Measurements from ENCODE around the gene CCDC188. TPM values are rescaled to one million over a fixed set of nuclear protein-coding genes. Genes with fewer than 3 reads are reported as not detected.

CCDC188 gene
- total and polyA plus RNA-seq, 2 of the 13 experiments (the other 11 are each of a cell fraction or from before 2014, with no cell fraction given): not detected

DNA sequence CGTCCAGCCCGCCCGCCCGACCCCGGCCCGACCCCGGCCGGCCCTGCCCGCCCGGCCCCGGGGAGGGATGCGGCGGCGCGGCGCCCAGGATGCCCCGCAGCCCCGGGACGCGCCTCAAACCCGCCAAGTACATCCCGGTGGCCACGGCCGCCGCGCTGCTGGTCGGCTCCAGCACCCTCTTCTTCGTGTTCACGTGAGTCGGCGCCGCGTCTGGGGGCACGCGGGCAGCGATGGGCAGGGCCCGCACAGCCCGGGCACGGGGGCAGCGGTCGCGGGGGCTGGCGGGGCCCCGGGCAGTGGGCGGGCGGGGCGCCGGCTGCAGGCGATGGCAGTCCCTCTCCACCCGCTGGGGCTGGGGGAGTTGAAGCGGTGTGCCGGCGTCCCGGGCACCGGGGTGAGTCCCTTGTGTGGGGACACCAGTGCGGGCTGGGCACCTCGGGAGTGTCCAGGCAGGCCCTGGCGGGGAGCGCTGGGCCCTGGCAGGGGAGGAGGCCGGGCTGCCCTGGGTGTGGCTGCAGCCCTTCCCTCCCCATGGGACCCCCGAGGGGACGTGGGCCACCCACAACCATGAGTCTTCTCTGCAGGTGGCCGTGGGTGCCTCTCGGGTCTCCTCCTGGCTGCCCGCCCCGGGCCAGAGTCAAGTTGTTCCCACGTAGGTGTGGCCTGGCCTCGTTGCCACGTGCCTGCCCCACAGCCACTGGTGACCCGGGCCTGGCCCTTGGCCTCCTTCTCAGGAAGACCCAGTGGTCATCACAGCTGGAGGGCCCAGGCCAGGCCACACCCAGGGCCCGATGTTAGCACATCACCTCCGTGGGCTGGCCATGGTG is 18.8 kb downstream of the CCDC188 start (continued):
- TF ChIP-seq IRX3 (CRISPR knock-in tag; IDR thresholded peaks at IDR 0.05; ENCODE audit: borderline replicate concordance, low read depth) (no peak), ATF5 (CRISPR knock-in tag; IDR thresholded peaks at IDR 0.05; ENCODE audit: low read depth) (no peak), SRSF9 (IDR thresholded peaks at IDR 0.05; ENCODE audit: borderline replicate concordance, insufficient read depth, low read depth, low read length, poor library complexity, severe bottlenecking) (no peak), RBM39 (IDR thresholded peaks at IDR 0.05; ENCODE audit: low read depth, low read length, poor library complexity, severe bottlenecking) (no peak), NAIF1 (CRISPR knock-in tag; IDR thresholded peaks at IDR 0.05; ENCODE audit: borderline replicate concordance) (no peak), ZNF274 (CRISPR knock-in tag; IDR thresholded peaks at IDR 0.05) (no peak), BCL3 (CRISPR knock-in tag; IDR thresholded peaks at IDR 0.05) (no peak), CBFB (CRISPR knock-in tag; IDR thresholded peaks at IDR 0.05) (no peak), AHR (CRISPR knock-in tag; IDR thresholded peaks at IDR 0.05) (no peak), ZNF282 (IDR thresholded peaks at IDR 0.05; ENCODE audit: partially characterized antibody) (no peak), NFE2L1 (CRISPR knock-in tag; IDR thresholded peaks at IDR 0.05; ENCODE audit: borderline replicate concordance) (no peak), SRF (IDR thresholded peaks at IDR 0.05; ENCODE audit: low read depth, low read length) (no peak), YEATS4 (CRISPR knock-in tag; IDR thresholded peaks at IDR 0.05; ENCODE audit: borderline replicate concordance) (no peak), SIN3A (IDR thresholded peaks at IDR 0.05; ENCODE audit: borderline replicate concordance, low read depth, low read length) (0 out of 2 replicates have a peak, but pooled peaks have one; percentile 50), RFX5 (IDR thresholded peaks at IDR 0.05; ENCODE audit: low read depth, low read length) (no peak), SAP130 (CRISPR knock-in tag; IDR thresholded peaks at IDR 0.05; ENCODE audit: low read depth) (0 out of 2 replicates have a peak, but pooled peaks have one; percentile 9), POLR2A (IDR thresholded peaks at IDR 0.05; ENCODE audit: insufficient read depth in 1 of 2, low read depth in 2 of 2, low read length in 2 of 2) (no peak), ZNF713 (CRISPR knock-in tag; IDR thresholded peaks at IDR 0.05) (no peak), ZNF777 (CRISPR knock-in tag; IDR thresholded peaks at IDR 0.05) (no peak), ELF1 (CRISPR knock-in tag; IDR thresholded peaks at IDR 0.05) (no peak), TEF (CRISPR knock-in tag; IDR thresholded peaks at IDR 0.05) (no peak)
- TF ChIP-seq, protein P1, sequence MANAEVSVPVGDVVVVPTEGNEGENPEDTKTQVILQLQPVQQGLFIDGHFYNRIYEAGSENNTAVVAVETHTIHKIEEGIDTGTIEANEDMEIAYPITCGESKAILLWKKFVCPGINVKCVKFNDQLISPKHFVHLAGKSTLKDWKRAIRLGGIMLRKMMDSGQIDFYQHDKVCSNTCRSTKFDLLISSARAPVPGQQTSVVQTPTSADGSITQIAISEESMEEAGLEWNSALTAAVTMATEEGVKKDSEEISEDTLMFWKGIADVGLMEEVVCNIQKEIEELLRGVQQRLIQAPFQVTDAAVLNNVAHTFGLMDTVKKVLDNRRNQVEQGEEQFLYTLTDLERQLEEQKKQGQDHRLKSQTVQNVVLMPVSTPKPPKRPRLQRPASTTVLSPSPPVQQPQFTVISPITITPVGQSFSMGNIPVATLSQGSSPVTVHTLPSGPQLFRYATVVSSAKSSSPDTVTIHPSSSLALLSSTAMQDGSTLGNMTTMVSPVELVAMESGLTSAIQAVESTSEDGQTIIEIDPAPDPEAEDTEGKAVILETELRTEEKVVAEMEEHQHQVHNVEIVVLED (CRISPR knock-in tag; IDR thresholded peaks at IDR 0.05; ENCODE audit: borderline replicate concordance): no peak
- TF ChIP-seq, protein P2, sequence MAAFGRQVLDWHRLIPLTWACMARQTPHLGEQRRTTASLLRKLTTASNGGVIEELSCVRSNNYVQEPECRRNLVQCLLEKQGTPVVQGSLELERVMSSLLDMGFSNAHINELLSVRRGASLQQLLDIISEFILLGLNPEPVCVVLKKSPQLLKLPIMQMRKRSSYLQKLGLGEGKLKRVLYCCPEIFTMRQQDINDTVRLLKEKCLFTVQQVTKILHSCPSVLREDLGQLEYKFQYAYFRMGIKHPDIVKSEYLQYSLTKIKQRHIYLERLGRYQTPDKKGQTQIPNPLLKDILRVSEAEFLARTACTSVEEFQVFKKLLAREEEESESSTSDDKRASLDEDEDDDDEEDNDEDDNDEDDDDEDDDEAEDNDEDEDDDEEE (CRISPR knock-in tag; IDR thresholded peaks at IDR 0.05): 0 out of 2 replicates have a peak, but pooled peaks have one; percentile 39
